HG03521 (cell line): ENCODE measurements around the gene CBX4.
A peak's percentile ranks its signal among the peaks of the same experiment; 100 is the strongest.

ENCODE experiments used
- ATAC-seq: cut with Tn5 transposase; IDR thresholded peaks from one replicate; pipeline ENCODE4 v1.9.1; 2021; ENCODE audit warnings: mild to moderate bottlenecking, moderate library complexity; ENCODE audit not compliant: unreplicated experiment

The CBX4 gene

DNA sequence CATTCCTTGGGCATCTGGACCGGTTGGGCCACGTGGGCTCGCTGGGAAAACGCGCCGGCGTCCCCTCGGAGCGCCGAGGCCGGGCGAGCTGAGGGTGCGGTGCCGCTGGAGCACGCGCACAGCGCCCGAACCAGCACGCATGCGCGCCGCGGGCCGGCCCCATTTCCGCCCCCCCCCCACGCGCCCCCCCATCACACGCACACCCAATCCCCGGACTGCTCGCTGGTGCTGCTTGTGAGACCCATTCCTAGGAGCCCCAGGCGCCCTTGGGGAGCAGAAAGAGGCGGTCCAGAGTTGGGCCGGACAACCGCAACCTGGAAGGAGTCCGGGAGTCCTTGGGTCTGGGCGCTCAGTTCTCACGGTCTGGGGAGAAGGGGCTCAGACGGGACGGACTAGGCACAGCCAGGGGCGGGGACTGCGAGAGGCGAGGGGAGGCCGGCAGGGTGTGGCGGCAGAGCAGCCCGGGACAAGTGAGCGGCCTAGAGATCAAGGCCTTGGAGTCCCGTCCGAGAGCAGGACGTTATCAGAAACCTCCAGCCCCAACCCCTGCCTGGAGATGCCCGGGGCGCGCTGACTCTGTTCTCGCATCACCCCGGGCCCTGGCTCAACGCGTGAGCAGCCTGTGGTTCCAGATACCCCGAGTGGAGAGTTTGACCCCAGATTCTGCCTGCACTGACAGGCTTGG lies 36.4 kb downstream of the CBX4 start:
- ATAC-seq, result no peak

DNA sequence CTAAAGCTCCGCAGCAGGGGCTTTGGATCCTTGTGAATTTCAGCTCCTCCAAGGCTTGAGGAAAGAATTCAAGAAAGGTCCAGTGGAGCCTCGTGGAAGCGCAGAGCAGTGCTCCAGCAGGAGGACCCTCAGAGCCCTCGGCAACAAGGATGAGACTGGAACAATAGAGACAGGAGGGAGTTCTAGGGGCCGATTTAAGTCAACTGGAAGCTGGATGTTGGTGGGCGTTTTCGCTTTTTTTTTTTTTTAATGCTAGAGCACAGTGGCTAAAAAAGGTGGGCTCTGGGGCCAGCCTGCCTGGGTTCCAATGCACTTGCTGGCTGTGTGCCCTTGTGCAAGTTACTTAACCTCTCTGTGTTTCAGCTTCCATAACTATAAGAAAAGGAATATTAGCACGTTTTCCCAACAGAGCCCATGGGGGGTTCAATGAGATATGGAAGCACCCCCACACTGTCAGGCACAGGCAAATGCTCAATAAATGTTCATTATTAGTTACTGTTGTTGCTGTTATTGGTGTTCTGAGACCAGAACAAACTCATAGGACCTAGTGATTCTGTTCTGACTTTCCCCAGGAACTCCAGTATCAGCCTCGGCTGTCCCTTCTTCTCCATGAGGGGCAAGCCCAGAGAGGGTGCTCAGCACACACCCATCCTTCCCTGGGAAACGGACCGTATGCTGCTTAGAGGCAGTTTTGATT lies 37.1 kb downstream of the CBX4 start:
- no peak for ATAC-seq

DNA sequence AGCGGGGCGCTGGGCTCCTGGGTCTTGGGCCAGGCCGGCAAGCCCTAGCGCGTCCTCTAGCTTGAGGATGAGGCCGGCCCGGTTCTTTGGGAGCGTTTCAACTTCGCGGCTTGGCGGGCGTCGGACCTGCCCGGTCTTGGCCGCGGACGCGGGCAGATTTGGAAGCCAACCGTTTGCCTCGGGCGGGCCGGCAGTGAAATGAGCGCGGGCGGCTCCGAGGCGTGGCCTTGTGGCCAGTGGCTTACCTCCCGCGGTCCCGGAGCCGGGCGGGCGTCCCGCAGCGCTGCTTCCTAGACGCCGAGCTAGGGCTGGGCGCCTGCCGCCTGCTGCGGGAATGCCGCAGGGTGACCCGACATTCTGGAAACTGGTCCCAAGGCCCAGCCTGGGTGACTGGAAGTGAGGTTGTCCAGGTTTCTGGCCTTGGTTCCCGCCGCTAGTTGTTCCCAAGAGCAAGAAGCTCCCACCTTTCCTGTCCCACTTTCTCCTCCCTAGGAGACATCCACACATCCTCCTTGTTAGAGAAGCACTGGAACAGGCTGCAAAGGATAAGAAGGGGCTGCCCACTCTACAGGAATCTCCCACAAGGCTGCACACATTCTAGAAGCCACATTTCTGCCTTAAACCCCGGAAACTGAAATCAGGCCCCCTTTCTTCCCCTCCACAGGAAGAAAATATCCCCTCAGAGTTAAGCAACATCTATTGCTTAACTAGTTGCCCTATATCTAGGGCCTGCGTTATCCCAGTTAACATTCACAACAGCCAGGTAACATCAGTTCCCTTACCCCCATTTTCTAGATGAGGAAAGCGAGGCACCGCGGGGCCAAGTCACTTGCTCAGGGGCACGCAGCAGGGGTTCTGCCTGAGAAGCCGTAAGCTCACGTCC lies 37.8 kb downstream of the CBX4 start:
- ATAC-seq, result no peak

DNA sequence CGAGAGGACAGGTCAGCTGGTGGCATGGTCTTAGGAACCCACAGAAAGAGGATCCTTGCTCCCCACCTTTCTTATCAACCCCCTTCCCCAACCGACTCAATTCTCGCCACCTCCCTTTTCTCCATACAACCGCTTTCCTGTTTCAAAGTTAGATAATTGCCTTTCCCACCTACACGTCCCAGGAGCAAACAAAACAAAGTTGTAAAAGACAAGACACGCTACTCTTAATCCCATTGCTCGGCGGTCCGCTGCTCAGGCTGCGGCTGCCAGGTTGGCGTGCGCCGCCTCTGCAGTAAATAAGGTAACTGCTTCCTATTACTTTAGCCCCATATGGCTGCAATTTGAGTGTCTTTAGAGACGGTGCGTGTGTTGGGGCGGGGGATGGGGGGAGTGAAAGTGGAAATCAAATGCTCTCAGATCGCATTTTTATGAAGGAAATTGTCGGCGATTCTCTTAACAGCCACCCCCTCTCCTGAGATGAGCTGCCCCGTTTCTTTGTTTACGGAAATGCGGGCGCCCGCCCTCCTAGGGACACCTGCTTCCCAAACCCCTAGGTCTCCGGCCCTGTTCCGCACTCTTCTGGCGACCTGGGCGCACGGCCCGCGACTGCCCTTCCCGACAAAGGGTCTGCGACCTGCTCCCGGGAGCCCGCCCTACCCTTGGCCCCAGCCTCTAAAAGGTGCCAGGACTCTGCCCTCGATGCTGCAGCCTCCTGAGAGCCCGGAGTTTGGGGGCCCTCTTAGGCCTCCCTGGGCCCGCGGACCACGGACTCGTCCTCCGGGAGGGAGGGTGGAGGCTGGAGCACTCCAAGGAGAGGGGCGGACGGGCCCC lies 38.7 kb downstream of the CBX4 start:
- ATAC-seq, result no peak

DNA sequence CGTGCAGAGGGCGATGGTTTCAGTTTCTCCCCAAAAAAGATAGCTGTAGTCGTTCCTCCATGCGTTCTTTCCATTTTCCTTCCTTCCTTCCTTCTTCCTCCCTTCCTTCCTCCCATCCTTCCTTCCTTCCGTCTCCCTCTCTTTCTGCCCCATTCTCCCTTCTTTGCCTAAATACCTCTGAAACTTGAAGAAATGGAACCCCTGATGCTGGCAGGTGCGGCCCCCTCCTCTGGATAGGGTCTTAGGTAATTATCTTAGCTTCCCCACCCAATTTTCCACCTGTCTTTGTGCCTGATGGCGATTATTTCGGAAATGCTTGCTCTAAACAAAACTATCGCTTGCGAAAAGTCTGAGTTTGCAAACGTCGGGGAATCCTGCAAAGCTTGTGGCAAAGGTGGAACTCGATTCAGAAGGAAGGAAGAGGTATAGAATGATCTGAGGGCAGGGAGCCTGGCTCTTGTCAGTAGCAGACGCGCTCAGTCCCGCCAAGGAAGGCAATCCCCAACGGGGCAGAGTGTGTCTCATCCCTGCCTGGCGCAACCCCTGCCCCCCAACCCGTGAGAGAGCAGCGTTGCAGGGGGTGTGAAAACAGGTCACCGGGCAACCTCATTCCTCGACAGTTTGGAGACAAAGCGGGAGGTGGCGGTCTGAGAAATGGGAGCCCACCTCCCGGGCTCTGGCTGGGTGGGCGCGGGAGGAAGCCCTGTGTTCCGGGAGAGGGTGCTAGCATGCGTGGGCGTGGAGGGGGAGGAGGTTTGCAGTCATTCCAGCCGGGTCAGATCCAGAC lies 39.5 kb downstream of the CBX4 start:
- no peak for ATAC-seq

DNA sequence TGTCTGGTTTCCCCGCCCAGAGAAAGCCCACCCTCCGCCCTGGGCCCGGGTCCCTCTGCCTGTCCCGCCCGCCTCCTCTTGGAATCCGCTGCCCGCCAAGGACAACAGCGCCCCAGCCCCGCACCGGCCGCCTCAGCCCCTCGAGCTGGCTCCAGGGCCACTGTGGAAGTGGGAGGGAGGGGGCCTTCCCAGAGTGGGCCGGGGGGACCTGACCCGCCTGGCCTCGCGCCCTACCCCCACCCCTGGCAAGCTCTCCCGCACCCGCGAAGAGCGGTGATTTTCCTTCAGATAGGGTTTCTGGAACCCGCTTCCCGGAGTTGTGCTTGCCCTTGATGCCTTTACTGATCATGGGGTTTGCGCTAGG lies 40.1 kb downstream of the CBX4 start:
- no peak for ATAC-seq

DNA sequence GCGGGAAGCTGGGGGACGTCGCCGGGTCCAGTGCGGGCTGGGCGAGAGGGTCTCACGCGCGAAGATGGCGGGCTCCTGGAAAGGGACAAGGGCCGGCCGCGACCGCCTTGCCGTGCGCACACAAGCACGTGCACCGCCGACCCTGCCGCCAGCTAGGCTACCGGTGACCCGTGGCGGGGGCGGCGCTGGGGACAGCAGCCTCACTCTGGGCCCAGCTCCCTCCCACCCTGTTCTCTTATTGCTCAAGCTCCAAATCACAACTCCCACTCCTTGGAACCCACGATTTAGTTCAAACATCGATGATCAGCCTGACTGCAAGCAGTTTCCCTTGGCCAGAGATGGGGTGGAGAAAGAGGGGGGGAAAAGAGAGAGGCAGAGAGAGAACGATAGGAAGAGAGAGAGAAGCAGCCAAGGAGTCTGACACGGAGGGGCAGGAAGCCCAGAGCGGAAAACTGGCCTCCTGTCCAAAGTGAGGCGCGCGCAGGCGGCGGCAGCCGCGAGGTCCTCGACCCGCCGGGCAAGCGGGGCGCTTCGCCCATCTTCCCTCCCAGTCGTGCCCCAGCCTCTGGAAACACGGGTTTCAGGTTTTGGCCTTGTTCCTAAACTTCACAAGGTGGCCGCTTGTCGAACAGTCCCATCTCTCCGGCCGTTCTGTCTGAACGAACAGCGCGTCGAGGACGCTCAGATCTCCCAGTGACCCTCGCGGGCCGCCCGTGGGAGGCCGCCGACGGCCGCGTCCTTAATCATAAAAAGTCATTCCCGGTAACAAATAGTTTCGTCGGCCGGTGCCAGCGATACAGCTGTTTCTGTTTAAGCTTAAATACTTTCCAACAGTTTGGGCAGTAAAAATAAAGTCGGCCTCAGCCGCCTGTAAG lies 40.7 kb downstream of the CBX4 start:
- ATAC-seq, result no peak

DNA sequence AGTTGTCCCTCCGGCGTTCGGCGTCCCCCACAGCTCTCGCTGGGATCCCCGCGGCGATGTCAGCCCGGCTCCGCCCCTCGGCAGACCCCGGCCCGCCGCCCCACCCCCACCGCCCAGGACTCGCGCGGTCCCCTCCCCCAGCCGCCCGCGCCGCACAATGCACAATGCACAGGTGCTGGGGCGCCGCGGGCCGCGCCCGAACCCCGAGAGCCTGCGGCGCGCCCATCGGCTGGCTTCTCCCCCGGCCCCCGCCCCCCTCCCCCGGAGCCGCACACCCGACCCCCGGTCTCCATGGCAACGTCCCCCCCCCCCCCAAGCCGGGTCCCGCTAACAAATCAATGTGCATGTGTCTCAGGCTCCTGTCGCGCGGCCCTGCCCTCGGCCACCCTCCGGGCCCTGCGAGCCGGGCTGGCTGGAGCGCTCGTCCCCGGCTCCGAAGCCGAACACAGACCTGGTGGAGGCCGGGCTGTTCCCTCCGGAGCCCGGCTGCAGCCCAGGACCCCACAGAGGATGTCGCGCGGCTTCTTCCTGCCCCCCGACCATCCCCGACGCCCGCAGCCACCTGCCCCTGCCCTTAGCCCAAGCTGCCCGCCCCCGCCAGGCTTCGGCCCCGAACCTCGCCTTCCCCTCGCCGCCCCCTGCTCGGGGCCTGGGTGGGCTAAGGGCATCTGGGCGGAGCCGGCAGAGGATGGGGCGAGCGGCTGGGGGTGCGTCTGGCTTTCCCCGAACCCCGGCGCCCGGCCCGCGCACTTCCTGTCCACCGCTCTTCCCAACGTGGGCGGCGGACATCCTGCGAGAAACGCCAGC lies 41.5 kb downstream of the CBX4 start:
- ATAC-seq, result no peak

DNA sequence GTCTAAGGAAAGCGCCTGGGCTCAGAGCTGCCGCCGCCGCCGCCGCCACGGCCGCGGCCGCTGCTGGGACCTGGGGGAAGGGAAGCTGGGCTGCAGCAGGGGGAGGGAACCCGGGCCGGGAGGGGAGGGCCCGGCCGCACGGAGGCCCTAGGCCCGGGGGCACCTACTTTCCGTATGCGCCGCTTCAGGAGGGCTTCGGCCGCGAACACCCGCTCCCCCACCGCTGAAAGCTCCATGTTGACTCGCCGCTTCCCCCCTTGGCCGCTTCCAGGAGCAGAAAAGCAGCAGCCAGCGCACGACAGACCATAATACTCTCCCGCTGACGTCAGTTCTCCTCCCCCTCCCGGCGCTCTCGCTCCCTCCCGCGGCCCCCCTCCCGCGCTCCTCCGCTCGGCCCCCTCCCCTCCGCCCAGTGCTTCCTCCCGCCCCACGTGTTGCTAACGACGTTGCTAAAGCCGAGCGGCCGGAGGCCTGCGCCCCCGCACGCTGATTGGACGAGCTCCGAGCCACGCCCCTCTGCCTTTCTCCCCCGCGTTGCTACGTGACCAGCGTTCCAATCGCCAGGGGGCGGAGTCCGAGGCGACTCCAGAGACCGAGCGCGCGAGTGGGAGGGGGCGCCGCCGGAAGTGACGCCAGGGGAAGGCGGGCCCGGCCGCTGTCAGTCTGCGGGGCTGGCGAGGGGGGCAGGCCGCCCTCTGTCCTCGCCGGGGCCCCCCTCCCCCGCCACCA lies 42.3 kb downstream of the CBX4 start, which contains the start of gene CBX8:
Gene CBX8, minus strand, starts transcription at position 315 of the 729 bp plus-strand sequence. Its CDS starts 79 bp downstream, at position 236.
- ATAC-seq, result peak; percentile 90

DNA sequence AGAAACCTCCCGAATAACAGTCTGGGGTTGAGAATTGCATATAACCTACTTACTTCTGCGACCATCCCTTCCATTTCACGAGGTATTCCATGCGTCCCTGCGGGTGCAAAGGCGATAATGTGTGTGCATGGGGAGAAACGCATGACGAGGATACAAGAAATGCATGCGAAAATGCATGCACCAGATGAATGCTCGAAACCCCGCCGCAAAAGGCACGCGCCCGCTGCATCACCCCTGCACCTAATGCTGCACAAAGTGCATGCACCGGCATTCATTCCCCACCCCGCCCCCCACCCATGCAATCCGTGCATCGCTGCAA lies 42.8 kb downstream of the CBX4 start:
- no peak for ATAC-seq

DNA sequence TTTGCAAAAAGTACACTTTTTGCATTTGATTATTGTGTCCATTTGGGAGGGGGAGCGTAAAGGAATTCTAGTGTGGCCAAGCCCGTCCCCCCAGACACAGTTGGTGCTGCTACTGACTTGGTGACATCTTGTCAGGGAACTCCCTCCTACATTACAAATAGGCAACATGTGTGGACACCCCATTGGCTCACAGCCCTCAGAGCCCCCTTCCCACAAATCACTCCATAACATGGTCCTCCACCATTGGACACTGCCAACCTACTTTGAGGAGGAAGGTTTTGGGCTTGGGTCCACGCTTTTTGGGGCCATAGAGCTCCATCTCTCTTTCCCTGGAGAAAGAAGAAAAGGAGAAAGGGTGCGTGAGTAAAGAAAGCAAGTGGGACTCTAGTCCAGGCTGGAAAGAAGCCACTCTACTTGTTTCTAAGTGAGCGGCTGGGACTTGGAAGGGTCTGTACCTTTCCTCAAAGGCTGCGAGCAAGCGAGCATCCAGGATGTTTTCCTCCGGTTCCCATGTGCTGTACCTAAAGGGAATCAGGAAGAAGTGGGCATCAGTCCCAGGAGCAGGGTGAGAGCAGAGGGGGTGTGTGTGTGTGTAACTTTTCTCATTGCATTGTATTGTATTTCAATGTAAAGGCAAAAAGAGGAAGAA lies 43.3 kb downstream of the CBX4 start:
- no peak for ATAC-seq

DNA sequence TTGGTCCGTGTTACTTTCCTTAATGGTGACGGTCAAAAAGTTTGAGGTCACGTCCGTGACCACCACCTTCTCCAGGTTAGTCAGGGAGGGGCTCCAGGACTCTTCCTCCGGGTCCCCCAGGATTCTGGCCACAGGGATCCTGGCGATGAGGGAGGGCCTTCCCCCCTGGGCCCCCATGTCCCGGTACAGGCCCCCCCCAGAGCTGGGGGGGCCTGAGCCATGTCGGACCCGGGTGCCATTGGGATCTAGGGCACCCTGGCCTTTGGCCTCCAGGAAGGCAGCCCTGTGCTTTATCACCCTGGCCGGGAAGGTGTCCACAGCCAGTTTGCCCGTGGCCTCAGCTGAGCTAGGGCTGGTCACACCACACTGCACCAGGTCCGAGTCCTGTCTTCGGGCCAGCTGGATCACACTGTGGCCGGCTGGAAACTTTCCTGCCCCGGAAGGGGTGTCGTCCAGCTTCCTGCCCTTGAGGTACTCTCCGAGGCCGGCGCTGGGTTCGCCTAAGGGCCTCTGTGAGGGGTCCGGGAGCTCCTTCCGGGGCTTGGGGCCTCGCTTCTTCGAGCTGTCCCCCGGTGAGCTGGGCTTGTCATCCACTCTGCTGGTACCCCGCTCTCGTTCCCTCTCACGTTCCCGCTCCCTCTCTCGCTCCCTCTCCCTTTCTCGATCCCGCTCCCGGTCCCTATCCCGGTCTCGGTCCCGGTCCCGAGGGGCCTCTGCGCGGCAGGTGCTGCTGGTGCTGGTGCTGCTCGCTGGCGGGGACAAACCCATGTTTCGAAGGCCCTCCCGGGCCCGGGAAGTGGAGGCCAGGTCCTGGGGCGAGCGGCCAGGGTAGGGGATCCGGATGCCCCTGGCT lies 44.4 kb downstream of the CBX4 start:
- ATAC-seq, result no peak

DNA sequence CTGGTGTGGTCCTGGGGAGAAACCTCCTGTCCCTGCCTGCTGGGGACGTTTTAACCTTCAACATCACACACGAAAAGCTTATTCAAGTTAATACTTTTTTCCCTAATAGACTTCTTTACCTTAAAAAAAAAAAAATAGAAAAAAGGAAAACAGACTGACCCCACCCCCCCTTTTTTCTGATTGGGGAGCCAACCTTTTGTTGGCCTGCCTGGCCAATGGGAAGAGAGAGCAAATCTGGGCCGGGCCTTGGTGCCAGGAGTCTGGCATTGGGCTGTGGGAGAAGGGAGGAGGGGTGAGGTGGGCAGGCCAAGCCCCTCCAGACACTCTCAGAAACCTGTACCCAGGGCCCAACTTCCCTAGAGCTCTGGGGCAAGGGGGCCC lies 45.3 kb downstream of the CBX4 start:
- ATAC-seq, result no peak

DNA sequence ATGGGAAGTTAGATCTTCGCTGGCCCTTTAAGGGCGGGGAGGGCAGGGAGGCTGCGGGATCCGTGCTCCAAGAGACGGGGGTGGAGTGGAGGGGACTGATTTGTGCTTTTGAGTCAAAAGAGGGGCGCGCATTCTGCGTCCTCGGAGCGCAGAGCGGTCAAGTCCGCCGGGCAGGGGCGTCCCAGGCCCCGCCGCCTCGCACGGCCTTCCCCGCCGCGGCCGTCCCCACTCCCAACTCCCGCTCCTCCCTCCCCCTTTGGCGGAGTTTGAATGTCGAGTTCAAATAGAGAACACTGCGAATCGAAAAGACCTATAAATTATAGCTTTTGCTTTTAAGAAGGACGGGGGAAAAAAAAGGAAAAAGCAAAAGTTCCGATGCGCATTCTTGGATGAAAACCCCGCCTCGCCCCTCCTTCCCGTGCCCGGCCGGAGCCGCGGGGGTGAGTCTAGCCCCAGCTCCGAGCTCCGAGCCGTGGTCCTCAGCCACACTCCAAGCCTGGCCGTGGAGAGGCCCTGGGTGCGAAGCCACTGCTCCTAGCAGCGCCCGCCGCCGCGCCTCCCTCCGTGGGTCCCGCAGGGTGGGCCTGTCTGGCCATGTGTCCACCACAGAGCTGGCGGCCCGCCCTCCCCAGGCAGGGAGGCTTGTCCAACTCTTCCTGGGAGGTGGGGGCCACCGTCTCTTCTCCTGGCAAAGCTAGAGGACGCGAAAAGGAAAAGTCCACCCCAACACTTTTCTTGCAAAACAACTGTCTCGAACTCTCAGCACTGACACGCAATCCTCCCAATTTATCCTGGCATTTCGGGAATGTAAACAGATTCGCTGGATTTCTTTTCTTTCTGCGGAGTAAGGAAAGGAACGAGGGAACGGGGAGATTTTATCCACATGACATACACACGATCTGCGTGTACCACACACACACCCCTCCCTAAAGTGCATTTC lies 46.0 kb downstream of the CBX4 start:
- no peak for ATAC-seq

DNA sequence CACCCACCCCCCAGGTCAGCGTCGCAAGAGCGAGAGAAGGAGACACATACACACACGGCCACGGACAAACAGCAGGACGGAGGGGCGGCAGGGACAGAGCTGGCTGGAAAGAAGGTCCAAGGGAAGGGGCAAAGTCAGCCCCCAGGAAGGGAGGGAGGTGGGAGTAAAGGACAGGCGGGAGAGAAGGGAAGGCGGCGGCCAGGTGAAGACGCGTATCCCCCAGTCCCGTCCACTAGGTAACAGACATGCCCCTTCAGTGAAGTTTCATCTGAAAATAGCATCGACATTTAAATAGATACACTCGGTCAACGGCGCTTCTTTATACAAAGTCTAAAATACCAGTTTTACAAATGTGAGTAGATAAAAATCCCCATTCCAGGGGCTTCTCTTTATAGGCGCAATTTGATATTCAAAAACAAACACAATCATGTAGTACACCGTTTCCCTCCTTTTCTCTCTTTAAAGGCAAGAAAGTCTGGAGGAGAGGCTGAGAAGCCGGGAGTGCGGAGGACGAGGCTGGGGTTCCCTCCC lies 46.8 kb downstream of the CBX4 start:
- ATAC-seq, result no peak
